CD4-positive, CD25-positive, alpha-beta regulatory T cell (primary cell): Measurements from ENCODE around the gene C1orf21. TPM values are rescaled to one million over a fixed set of nuclear protein-coding genes. Genes with fewer than 3 reads are reported as not detected.

Experiments
- ATAC-seq, 2 donors: fragments of 150-1000 bp; cut with Tn5 transposase; one replicate each; pipeline ENCODE4 v1.10.0; 2021; ENCODE audit warnings: low read depth in 2 of 2, moderate number of reproducible peaks in 2 of 2, moderate library complexity in 1 of 2
- DNase-seq, 3 donors: peaks; one replicate each; pipeline versions ENCODE4 v3.0.0 to v3.0.0-alpha.2; 2012 to 2022; ENCODE audit warnings: mixed read lengths in 1 of 3
- H3K27ac ChIP-seq: one replicate; pipeline ENCODE4 v1.7.0; 2013; ENCODE audit warnings: mild to moderate bottlenecking, low read length; ENCODE audit not compliant: insufficient read depth, poor library complexity, severe bottlenecking
- H3K27me3 ChIP-seq: one replicate; pipeline ENCODE4 v1.7.0; 2013; ENCODE audit warnings: low read length; ENCODE audit not compliant: control insufficient read depth, insufficient read depth
- H3K36me3 ChIP-seq: one replicate; pipeline ENCODE4 v1.7.0; 2013; ENCODE audit warnings: mild to moderate bottlenecking, low read length, moderate library complexity; ENCODE audit not compliant: control insufficient read depth, insufficient read depth
- H3K4me1 ChIP-seq: 2 replicates; pipeline ENCODE4 v1.7.0; 2013; ENCODE audit warnings: mild to moderate bottlenecking, low read length; ENCODE audit not compliant: insufficient read depth, control insufficient read depth, poor library complexity, severe bottlenecking
- H3K4me3 ChIP-seq: one replicate; pipeline ENCODE4 v1.7.0; 2013; ENCODE audit warnings: low read depth, mild to moderate bottlenecking, low read length, moderate library complexity
- H3K9me3 ChIP-seq, 2 experiments: 1 replicate in 1 of 2; 2 replicates in 1 of 2; pipeline ENCODE4 v1.7.0; 2013; ENCODE audit warnings: low read length in 2 of 2, mild to moderate bottlenecking in 1 of 2, moderate library complexity in 1 of 2; ENCODE audit not compliant: control insufficient read depth in 2 of 2
- H3K27ac Mint-ChIP-seq, 3 donors: one replicate each; pipeline ENCODE4 v1.8.0; 2020 to 2022; ENCODE audit warnings: mild to moderate bottlenecking in 3 of 3, mixed read lengths in 3 of 3, moderate library complexity in 2 of 3
- H3K27me3 Mint-ChIP-seq: one replicate; pipeline ENCODE4 v1.8.0; 2022; ENCODE audit warnings: mild to moderate bottlenecking, mixed read lengths
- H3K36me3 Mint-ChIP-seq: one replicate; pipeline ENCODE4 v1.8.0; 2020; ENCODE audit warnings: mixed read lengths
- H3K4me1 Mint-ChIP-seq, 4 donors: one replicate each; pipeline ENCODE4 v1.8.0; 2020 to 2022; ENCODE audit warnings: mixed read lengths in 4 of 4, mild to moderate bottlenecking in 1 of 4
- H3K4me3 Mint-ChIP-seq, 4 donors: one replicate each; pipeline ENCODE4 v1.8.0; 2020 to 2022; ENCODE audit warnings: mild to moderate bottlenecking in 4 of 4, mixed read lengths in 4 of 4, moderate library complexity in 3 of 4
- H3K9me3 Mint-ChIP-seq, 7 donors: one replicate each; pipeline ENCODE4 v1.8.0; 2020 to 2022; ENCODE audit warnings: mixed read lengths in 7 of 7, mild to moderate bottlenecking in 3 of 7, moderate library complexity in 2 of 7
- polyA plus RNA-seq, 4 donors: library from polyadenylated mRNA; unstranded; fragments of 300-500 nt; fragmentation: Illumina TruSeq; gene quantifications; one replicate each; pipeline ENCODE4 v1.2.3, GENCODE V29; 2021
- total RNA-seq: library from RNA; stranded (reverse); gene quantifications from one replicate; pipeline ENCODE4 v1.2.3, GENCODE V29; 2022

Gene C1orf21
- total and polyA plus RNA-seq, 5 donors from 2014 or later: 0.05 to 0.59 TPM; not detected in 3

DNA sequence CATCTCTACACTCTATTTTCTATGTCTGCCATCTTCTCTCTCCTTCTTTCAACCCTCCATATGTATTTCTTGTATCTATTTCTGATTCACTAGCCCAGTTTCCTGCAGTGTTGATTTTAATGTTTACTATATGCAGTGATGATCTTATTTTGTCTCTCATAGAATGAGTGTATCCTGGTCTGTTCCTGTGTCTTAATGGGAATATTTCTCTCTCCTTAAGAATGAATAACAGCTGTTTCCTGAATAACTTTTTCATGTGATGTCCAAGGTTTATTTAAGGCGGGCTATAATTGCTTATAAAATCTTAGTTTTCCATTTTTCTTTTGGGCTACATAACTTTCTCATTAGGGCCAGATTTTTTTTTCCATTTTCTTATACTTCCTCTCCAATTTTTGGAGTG, 144.5 kb downstream of the C1orf21 start:
- peaks cover 4% of the 10 kb centered on the region for H3K27me3 ChIP-seq
- DNase-seq: no peak
- H3K9me3 Mint-ChIP-seq: peaks cover 0 to 6% (median 0%) of the 10 kb centered on the region in 7 donors
- H3K4me1 Mint-ChIP-seq: no peaks in the 10 kb centered on the region
- no peaks in the 10 kb centered on the region for H3K4me1 ChIP-seq
- H3K36me3 ChIP-seq: no peaks in the 10 kb centered on the region
- no peak overlapping the region for H3K4me3 ChIP-seq
- H3K27me3 Mint-ChIP-seq: peaks cover 33% of the 10 kb centered on the region
- no peak overlapping the region for H3K27ac Mint-ChIP-seq
- H3K4me3 Mint-ChIP-seq: no peak overlapping the region
- H3K27ac ChIP-seq: no peak overlapping the region
- H3K36me3 Mint-ChIP-seq: no peaks in the 10 kb centered on the region
- no peaks in the 10 kb centered on the region for H3K9me3 ChIP-seq
- ATAC-seq: no peak

DNA sequence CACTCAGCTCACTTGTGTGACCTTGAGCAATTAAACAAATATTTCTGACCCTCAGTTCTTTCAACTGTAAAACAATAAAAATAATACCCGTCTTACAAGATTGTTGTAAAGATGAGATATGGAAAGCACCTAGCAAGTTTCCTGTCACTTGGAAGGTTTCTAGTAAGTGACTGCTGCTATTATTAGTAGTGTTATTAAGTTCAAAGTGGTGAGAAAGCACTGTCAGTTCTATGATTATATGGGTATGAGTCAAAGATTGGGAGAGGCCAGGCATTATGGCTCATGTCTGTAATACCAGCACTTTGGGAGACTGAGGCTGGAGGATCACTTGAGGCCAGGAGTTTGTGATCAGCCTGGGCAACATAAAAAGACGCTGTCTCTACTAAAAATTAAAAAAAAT, 145.4 kb downstream of the C1orf21 start:
- H3K4me3 ChIP-seq: no peak overlapping the region

DNA sequence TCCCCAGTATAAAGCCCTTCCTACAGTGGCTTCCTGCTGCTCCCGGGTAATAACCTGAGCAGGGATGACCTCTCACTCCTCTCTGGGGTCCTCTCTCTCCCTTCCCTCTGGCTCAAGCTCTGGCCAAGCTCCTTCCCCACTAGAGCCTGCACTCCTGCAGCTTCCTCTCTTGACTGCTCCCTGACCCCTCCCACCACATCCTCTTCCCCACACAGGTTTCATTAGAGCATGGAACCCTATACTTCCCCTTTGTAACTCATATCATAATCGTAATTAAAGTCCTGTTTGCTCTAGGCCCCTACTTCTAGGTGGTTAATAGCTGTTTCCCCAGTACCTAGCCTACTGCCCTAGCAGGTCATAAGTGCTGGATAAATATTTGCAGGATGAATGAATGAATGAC, 146.2 kb downstream of the C1orf21 start:
- peaks cover 4% of the 10 kb centered on the region for H3K27me3 ChIP-seq
- no peaks in the 10 kb centered on the region for H3K4me1 Mint-ChIP-seq
- H3K9me3 Mint-ChIP-seq: peaks cover 0 to 12% (median 2%) of the 10 kb centered on the region in 7 donors
- no peak for ATAC-seq
- H3K4me1 ChIP-seq: no peaks in the 10 kb centered on the region
- H3K4me3 ChIP-seq: no peak overlapping the region
- H3K4me3 Mint-ChIP-seq: no peak overlapping the region
- H3K27ac Mint-ChIP-seq: no peak overlapping the region
- no peaks in the 10 kb centered on the region for H3K36me3 ChIP-seq
- H3K27ac ChIP-seq: no peak overlapping the region
- no peaks in the 10 kb centered on the region for H3K36me3 Mint-ChIP-seq
- no peaks in the 10 kb centered on the region for H3K9me3 ChIP-seq
- H3K27me3 Mint-ChIP-seq: peaks cover 27% of the 10 kb centered on the region
- no peak for DNase-seq

More for the DNA sequence above, 145.4 kb downstream of the C1orf21 start:
- DNase-seq (no peak), ATAC-seq (no peak)
- no peaks in the 10 kb centered on the region for H3K36me3 Mint-ChIP-seq
- no peaks in the 10 kb centered on the region for H3K36me3 ChIP-seq
- no peak overlapping the region for H3K27ac Mint-ChIP-seq
- H3K27me3 ChIP-seq: peaks cover 4% of the 10 kb centered on the region
- H3K9me3 ChIP-seq: no peaks in the 10 kb centered on the region
- no peak overlapping the region for H3K4me3 Mint-ChIP-seq
- H3K4me1 Mint-ChIP-seq: no peaks in the 10 kb centered on the region
- H3K27ac ChIP-seq: no peak overlapping the region
- H3K27me3 Mint-ChIP-seq: peaks cover 31% of the 10 kb centered on the region
- no peaks in the 10 kb centered on the region for H3K4me1 ChIP-seq
- H3K9me3 Mint-ChIP-seq: peaks cover 0 to 9% (median 2%) of the 10 kb centered on the region in 7 donors

DNA sequence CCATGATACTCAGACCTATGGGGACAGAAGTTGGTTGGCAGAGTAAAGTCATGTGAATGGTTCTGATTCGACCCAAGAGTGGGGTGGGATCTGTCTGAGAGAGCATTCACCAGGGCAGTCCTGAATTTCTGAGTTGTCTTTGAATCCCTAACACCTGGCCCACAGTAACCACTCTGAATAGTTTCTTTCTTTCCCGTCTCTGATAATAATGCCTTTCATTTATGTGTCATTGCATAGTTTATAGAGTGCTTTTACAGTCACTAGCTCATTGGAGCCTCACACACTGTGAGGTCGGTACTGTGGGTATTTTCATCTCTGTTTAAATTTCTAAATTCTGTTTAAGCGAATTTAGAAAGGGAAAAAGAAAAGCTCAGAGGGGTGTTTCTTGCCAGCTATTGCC, 147.1 kb downstream of the C1orf21 start:
- H3K4me3 Mint-ChIP-seq: no peak overlapping the region
- no peak overlapping the region for H3K4me3 ChIP-seq

DNA sequence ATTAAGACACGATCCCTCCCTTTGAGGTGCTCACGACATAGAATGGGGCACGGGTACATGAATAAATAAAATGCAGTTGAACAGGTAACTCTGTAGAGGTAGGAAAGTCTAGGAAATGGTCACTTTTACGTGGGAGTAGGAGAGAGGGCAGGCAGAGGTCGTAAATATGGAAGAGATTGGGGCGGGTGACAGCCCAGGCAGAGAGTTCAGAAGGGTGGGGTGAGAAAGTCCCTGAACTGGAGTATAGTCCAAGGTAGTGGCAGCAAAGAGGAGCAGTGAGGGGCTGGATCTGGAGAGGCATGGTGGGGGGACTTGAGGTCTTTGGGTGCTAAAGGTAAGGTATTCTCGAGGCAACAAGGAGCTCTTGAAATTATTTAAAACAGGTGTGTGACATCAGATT, 147.9 kb downstream of the C1orf21 start:
- no peak overlapping the region for H3K27ac ChIP-seq
- H3K4me3 Mint-ChIP-seq: no peak overlapping the region

More for the DNA sequence above, 147.1 kb downstream of the C1orf21 start:
- Mint-ChIP-seq H3K27ac (no peak overlapping the region), H3K4me1 (no peaks in the 10 kb centered on the region), H3K27me3 (peaks cover 27% of the 10 kb centered on the region), H3K9me3 (peaks cover 0 to 17% (median 3%) of the 10 kb centered on the region in 7 donors), H3K36me3 (no peaks in the 10 kb centered on the region)
- Histone ChIP-seq H3K27me3 (peaks cover 4% of the 10 kb centered on the region), H3K4me1 (no peaks in the 10 kb centered on the region), H3K36me3 (no peaks in the 10 kb centered on the region), H3K9me3 (no peaks in the 10 kb centered on the region), H3K27ac (no peak overlapping the region)
- DNase-seq: no peak
- ATAC-seq: no peak

DNA sequence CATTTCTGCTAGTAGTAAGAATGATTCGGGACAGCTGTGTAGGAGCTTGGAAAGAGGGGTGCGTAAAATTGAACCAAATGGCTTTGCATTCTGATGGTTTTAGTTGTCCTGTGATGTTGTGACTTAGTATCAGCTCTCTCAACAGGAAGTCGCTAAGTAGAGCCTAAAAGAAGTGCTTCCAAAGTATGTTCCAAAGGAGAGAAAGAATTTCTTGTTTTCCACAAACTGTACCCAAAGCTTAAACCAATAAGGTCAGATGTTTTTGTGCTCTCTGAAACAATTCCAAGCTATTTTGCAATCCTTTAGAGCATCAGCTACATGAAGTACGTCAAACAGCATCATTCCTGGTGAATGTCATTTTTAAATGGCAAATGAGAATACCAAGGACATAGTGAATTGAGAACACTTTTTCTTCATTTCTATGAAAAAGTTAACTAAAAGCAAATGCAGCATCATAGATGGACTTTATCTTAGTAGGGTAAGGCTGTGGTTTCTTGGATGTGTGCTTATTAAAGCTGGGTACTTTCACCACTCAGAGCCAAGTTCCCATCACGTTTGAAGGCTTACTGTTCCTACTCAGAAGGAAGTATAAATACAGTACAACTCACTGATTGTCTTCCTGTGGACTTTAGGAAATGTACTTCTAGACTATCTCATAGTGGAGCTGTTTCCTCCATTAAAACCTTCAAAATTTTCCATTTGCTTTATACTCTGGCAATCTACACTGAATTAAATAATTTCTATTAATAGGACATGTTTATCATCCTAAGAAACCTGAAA, 148.6 kb downstream of the C1orf21 start:
- Histone ChIP-seq H3K9me3 (no peaks in the 10 kb centered on the region), H3K4me1 (no peaks in the 10 kb centered on the region), H3K27me3 (peaks cover 3% of the 10 kb centered on the region), H3K36me3 (no peaks in the 10 kb centered on the region), H3K4me3 (no peak overlapping the region), H3K27ac (no peak overlapping the region)
- Mint-ChIP-seq H3K36me3 (no peaks in the 10 kb centered on the region), H3K27ac (no peak overlapping the region), H3K4me1 (no peaks in the 10 kb centered on the region), H3K27me3 (peaks cover 22% of the 10 kb centered on the region), H3K9me3 (peaks cover 0 to 22% (median 4%) of the 10 kb centered on the region in 7 donors), H3K4me3 (no peak overlapping the region)
- ATAC-seq (no peak), DNase-seq (no peak)

More for the DNA sequence above, 147.9 kb downstream of the C1orf21 start:
- no peaks in the 10 kb centered on the region for H3K4me1 ChIP-seq
- ATAC-seq: no peak
- Mint-ChIP-seq H3K9me3 (peaks cover 0 to 22% (median 4%) of the 10 kb centered on the region in 7 donors), H3K36me3 (no peaks in the 10 kb centered on the region), H3K27ac (no peak overlapping the region), H3K4me1 (no peaks in the 10 kb centered on the region), H3K27me3 (peaks cover 22% of the 10 kb centered on the region)
- H3K36me3 ChIP-seq: no peaks in the 10 kb centered on the region
- peaks cover 4% of the 10 kb centered on the region for H3K27me3 ChIP-seq
- DNase-seq: no peak
- H3K4me3 ChIP-seq: no peak overlapping the region
- no peaks in the 10 kb centered on the region for H3K9me3 ChIP-seq

DNA sequence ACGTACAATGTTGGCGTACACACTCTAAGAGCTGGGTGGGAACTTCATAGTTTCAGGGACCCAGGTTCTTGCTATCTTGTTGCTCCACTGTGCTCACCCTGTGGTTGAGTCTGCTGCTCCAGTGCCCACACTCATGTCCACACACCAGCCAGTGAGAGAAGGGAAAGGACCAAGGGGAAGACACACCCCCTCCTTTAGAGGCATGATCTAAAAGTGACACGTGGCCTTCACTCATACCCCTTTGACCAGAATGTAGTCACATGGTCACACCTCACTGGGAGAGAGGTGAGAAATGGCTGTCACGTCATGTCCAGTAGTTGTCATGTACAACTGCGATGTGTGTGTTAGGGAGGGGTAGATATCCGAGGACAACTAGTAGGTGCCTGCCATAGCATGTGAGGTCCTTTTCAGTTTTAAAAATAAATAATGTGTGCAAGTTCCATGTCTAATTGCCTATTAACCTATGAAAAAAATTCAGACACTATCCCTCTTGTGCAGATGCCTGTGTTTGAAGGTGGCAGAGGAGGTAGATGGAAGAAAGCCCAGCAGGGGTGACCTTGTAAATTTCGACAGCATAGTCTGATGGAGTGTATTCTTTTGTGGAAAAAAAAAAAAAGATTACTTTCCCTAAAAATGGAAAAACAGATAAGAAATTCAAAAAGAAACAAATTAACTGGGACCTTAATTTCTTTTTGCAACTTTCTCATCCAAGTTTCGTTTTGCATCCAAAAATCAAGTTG, 149.6 kb downstream of the C1orf21 start:
- Histone ChIP-seq H3K27ac (no peak overlapping the region), H3K36me3 (no peaks in the 10 kb centered on the region), H3K4me1 (no peaks in the 10 kb centered on the region), H3K4me3 (no peak overlapping the region), H3K9me3 (no peaks in the 10 kb centered on the region), H3K27me3 (peaks cover 3% of the 10 kb centered on the region)
- H3K9me3 Mint-ChIP-seq: peaks cover 0 to 22% (median 4%) of the 10 kb centered on the region in 7 donors
- H3K36me3 Mint-ChIP-seq: no peaks in the 10 kb centered on the region
- no peak for ATAC-seq
- DNase-seq: no peak
- no peaks in the 10 kb centered on the region for H3K4me1 Mint-ChIP-seq
- H3K27ac Mint-ChIP-seq: no peak overlapping the region
- H3K4me3 Mint-ChIP-seq: no peak overlapping the region
- H3K27me3 Mint-ChIP-seq: peaks cover 12% of the 10 kb centered on the region
